ENCODE data around the gene LTBP2.

The LTBP2 gene

GRCh38 chr14:74521756-74522155 is 90.3 kb downstream of the LTBP2 start:
- Histone ChIP-seq H3K27ac (no peak overlapping the region), H3K4me3 (no peak overlapping the region)

GRCh38 chr14:74519316-74520074 is 92.5 kb downstream of the LTBP2 start:
- Histone ChIP-seq H3K4me3 (no peak overlapping the region), H3K27ac (no peak overlapping the region)

GRCh38 chr14:74518221-74518620 is 93.8 kb downstream of the LTBP2 start:
- Histone ChIP-seq H3K27ac (no peak overlapping the region), H3K4me3 (no peak overlapping the region)

GRCh38 chr14:74517731-74518130 is 94.3 kb downstream of the LTBP2 start:
- Histone ChIP-seq H3K4me3 (no peak overlapping the region), H3K27ac (no peak overlapping the region)

GRCh38 chr14:74516451-74517160 is 95.4 kb downstream of the LTBP2 start:
- Histone ChIP-seq H3K4me3 (no peak overlapping the region), H3K27ac (no peak overlapping the region)

- Histone ChIP-seq H3K4me3 (no peak overlapping the region), H3K27ac (no peak overlapping the region)
Observed at GRCh38 chr14:74515891-74516412, 96.1 kb downstream of the LTBP2 start.

- Histone ChIP-seq H3K27ac (peak overlapping the region in 8 of 21 experiments; percentile 3 to 66 (median 30)), H3K4me3 (no peak overlapping the region)
Observed at GRCh38 chr14:74514471-74514941, 97.5 kb downstream of the LTBP2 start.

GRCh38 chr14:74511966-74512830 is 99.8 kb downstream of the LTBP2 start:
- Histone ChIP-seq H3K4me3 (no peak overlapping the region), H3K27ac (peak overlapping the region in 1 of 21 experiments; percentile 23)

GRCh38 chr14:74510959-74511409 is 101.1 kb downstream of the LTBP2 start:
- no peak overlapping the region for H3K4me3 ChIP-seq
- H3K27ac ChIP-seq: no peak overlapping the region

GRCh38 chr14:74510223-74510931 is 101.7 kb downstream of the LTBP2 start:
- Histone ChIP-seq H3K27ac (no peak overlapping the region), H3K4me3 (no peak overlapping the region)

- no peak overlapping the region for H3K27ac ChIP-seq
Observed at GRCh38 chr14:74509587-74510222, 102.3 kb downstream of the LTBP2 start.

GRCh38 chr14:74508844-74509428 is 103.1 kb downstream of the LTBP2 start:
- no peak overlapping the region for H3K27ac ChIP-seq

More at GRCh38 chr14:74509587-74510222, 102.3 kb downstream of the LTBP2 start:
- no peak overlapping the region for H3K4me3 ChIP-seq

GRCh38 chr14:74508292-74508731 is 103.7 kb downstream of the LTBP2 start:
- Histone ChIP-seq H3K27ac (no peak overlapping the region), H3K4me3 (no peak overlapping the region)

More at GRCh38 chr14:74508844-74509428, 103.1 kb downstream of the LTBP2 start:
- H3K4me3 ChIP-seq: no peak overlapping the region

- Histone ChIP-seq H3K4me3 (no peak overlapping the region), H3K27ac (no peak overlapping the region)
Observed at GRCh38 chr14:74507840-74508239, 104.2 kb downstream of the LTBP2 start.

- no peak overlapping the region for H3K27ac ChIP-seq
Observed at GRCh38 chr14:74507085-74507484, 105.0 kb downstream of the LTBP2 start.

GRCh38 chr14:74506411-74506851 is 105.6 kb downstream of the LTBP2 start:
- no peak overlapping the region for H3K4me3 ChIP-seq
- H3K27ac ChIP-seq: no peak overlapping the region

More at GRCh38 chr14:74507085-74507484, 105.0 kb downstream of the LTBP2 start:
- H3K4me3 ChIP-seq: no peak overlapping the region

GRCh38 chr14:74505831-74506230 is 106.2 kb downstream of the LTBP2 start:
- H3K4me3 ChIP-seq: no peak overlapping the region
- H3K27ac ChIP-seq: no peak overlapping the region

All from skin epidermis (tissue), 12 donors.